Fibroblast of villous mesenchyme (primary cell): Measurements from ENCODE around the gene TMEM145. TPM values are rescaled to one million over a fixed set of nuclear protein-coding genes. Genes with fewer than 3 reads are reported as not detected.
"Not testable (repeated sequence)": the region's sequence is repeated elsewhere in the genome, so short reads cannot be mapped to it uniquely, and the experiment has no call there.

ENCODE experiments used
- DNase-seq: peaks from one replicate; pipeline ENCODE4 v3.0.0-alpha.2; 2010; ENCODE audit warnings: low read depth
- H3K4me3 ChIP-seq: 2 replicates; pipeline ENCODE4 v1.5.1; 2011; ENCODE audit warnings: low read depth, mild to moderate bottlenecking, low read length
- CTCF ChIP-seq: IDR thresholded peaks from 2 replicates; pipeline ENCODE4 v1.5.1; 2012; ENCODE audit warnings: low read depth, mild to moderate bottlenecking, low read length; ENCODE audit not compliant: insufficient read depth
- total RNA-seq: library from RNA; depleted of rRNA; stranded (reverse); fragments of >200 nt; gene quantifications from 2 replicates; pipeline ENCODE4 v1.2.3, GENCODE V29; 2012

The TMEM145 gene
- total RNA-seq, 1 donor, result not detected

GRCh38 chr19:42328106-42328505, 15.0 kb downstream of the TMEM145 start:
- H3K4me3 ChIP-seq, result no peak overlapping the region
- DNase-seq, result no peak
- no peak for TF ChIP-seq CTCF

GRCh38 chr19:42328854-42329253, 15.7 kb downstream of the TMEM145 start:
- TF ChIP-seq CTCF, result no peak
- DNase-seq, result no peak
- H3K4me3 ChIP-seq, result no peak overlapping the region

DNA sequence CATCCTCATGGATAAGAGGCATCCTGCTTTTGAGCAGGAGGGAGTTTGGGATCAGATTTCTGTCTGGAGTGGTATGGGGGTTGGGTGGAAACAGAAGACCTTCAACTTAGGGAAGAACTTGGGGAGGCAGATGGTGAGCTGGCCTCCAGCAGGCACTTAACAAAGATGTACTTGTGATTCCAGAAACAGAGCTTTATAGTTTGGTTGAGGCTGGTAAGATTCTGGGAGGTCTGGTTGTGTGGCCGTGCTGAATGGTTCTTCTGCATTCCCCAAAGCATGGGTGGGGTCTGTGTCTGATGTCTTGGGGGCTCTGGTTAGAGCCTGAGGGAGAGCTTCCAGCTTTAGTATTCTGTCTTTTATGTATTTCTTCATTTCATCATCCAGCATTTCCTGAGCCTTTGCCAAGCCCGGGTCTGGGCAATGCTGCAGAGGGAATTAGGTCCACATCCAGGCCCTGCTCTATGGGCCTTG, 17.2 kb downstream of the TMEM145 start:
- peak; percentile 7 for DNase-seq
- TF ChIP-seq CTCF, result no peak
- no peak overlapping the region for H3K4me3 ChIP-seq

DNA sequence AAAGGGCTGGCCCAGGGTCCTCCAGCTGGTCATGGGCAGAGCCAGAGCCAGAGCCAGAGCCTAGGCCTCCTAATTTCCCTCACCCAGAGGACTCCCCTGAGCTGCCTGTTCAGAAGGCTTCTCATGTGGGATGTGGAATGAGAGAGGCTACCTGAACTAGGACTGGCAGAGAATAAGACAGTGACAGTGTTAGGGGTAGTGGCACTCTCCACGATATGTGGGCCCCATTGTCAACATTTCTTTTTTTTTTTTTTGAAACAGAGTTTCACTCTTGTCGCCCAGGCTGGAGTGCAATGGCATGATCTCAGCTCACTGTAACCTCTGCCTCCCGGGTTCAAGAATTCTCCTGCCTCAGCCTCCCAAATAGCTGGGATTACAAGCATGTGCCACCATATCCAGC, 18.2 kb downstream of the TMEM145 start:
- DNase-seq, H3K4me3 ChIP-seq: not testable (repeated sequence)

- DNase-seq, result no peak
- TF ChIP-seq CTCF, result no peak
- H3K4me3 ChIP-seq, result no peak overlapping the region
These were observed 18.9 kb downstream of the TMEM145 start for GRCh38 chr19:42332059-42332458.

GRCh38 chr19:42333018-42333417, 19.9 kb downstream of the TMEM145 start:
- DNase-seq, result no peak
- TF ChIP-seq CTCF, result no peak
- no peak overlapping the region for H3K4me3 ChIP-seq

- no peak for TF ChIP-seq CTCF
- H3K4me3 ChIP-seq, result no peak overlapping the region
- no peak for DNase-seq
These were observed 21.0 kb downstream of the TMEM145 start for GRCh38 chr19:42333975-42334696.
